Stomach (tissue), 4 donors: Measurements from ENCODE around the gene B4GALT4.

Experiments used
- CTCF ChIP-seq, 7 experiments: fragments of 450-650 bp in 4 of 7; fragments of 200-600 bp in 3 of 7; sonication (generic) in 3 of 7; IDR thresholded peaks; one replicate each; pipeline ENCODE4 v1.5.1; 2016 to 2019; ENCODE audit warnings: antibody characterized with exemption in 7 of 7, control low read depth in 2 of 7, mild to moderate bottlenecking in 1 of 7
- POLR2A ChIP-seq, 4 donors: fragments of 450-650 bp; IDR thresholded peaks; one replicate each; pipeline ENCODE4 v1.6.1; 2016; ENCODE audit warnings: antibody characterized with exemption in 4 of 4, control low read depth in 2 of 4, mild to moderate bottlenecking in 1 of 4, moderate library complexity in 1 of 4
- POLR2AphosphoS5 ChIP-seq, 3 donors: sonication (generic); formaldehyde crosslinking; IDR thresholded peaks; one replicate each; pipeline ENCODE4 v1.6.1; 2016; ENCODE audit warnings: antibody characterized with exemption in 3 of 3

GRCh38 chr3:119220970-119221667, 19.6 kb downstream of the B4GALT4 start:
- TF ChIP-seq CTCF (IDR thresholded peaks at IDR 0.05) = no peak
- TF ChIP-seq POLR2A (IDR thresholded peaks at IDR 0.05) = no peak
- TF ChIP-seq POLR2AphosphoS5 (IDR thresholded peaks at IDR 0.05) = no peak
